Non-pigmented ciliary epithelial cell (primary cell): ENCODE data around the gene PDE7B.
A peak's percentile ranks its signal among the peaks of the same experiment; 100 is the strongest.

Source experiments
- DNase-seq: peaks from one replicate; pipeline ENCODE4 v3.0.0-alpha.2; 2010; ENCODE audit warnings: low read depth

Gene PDE7B

GRCh38 chr6:136150961-136151360, 299.5 kb downstream of the PDE7B start:
- no peak for DNase-seq

GRCh38 chr6:136153707-136154375, 302.3 kb downstream of the PDE7B start:
- no peak for DNase-seq

- no peak for DNase-seq
These were observed 303.7 kb downstream of the PDE7B start for GRCh38 chr6:136155191-136155590.

GRCh38 chr6:136157743-136158142, 306.2 kb downstream of the PDE7B start:
- DNase-seq, result no peak

GRCh38 chr6:136158387-136158821, 306.9 kb downstream of the PDE7B start:
- DNase-seq, result no peak

- no peak for DNase-seq
These were observed 307.5 kb downstream of the PDE7B start for GRCh38 chr6:136158971-136159370.

GRCh38 chr6:136160250-136160649, 308.7 kb downstream of the PDE7B start:
- no peak for DNase-seq

- DNase-seq, result no peak
These were observed 310.4 kb downstream of the PDE7B start for GRCh38 chr6:136161950-136162349.

GRCh38 chr6:136163260-136163659, 311.8 kb downstream of the PDE7B start:
- DNase-seq, result no peak

- DNase-seq, result no peak
These were observed 315.3 kb downstream of the PDE7B start for GRCh38 chr6:136166815-136167214.

GRCh38 chr6:136169394-136170148, 318.1 kb downstream of the PDE7B start:
- DNase-seq, result no peak

- DNase-seq, result no peak
These were observed 319.7 kb downstream of the PDE7B start for GRCh38 chr6:136171231-136171630.

- DNase-seq, result peak; percentile 28
These were observed 322.3 kb downstream of the PDE7B start for GRCh38 chr6:136173519-136174507.

- DNase-seq, result no peak
These were observed 323.0 kb downstream of the PDE7B start for GRCh38 chr6:136174510-136174909.

GRCh38 chr6:136175873-136176272, 324.4 kb downstream of the PDE7B start:
- no peak for DNase-seq

GRCh38 chr6:136178749-136179148, 327.2 kb downstream of the PDE7B start:
- DNase-seq, result no peak

GRCh38 chr6:136180704-136181511, 329.4 kb downstream of the PDE7B start:
- no peak for DNase-seq

GRCh38 chr6:136181512-136181833, 330.0 kb downstream of the PDE7B start:
- no peak for DNase-seq

GRCh38 chr6:136181861-136182260, 330.4 kb downstream of the PDE7B start:
- DNase-seq, result no peak

- DNase-seq, result no peak
These were observed 333.2 kb downstream of the PDE7B start for GRCh38 chr6:136184738-136185137.

GRCh38 chr6:136186363-136186762, 334.9 kb downstream of the PDE7B start:
- no peak for DNase-seq

- no peak for DNase-seq
These were observed 337.0 kb downstream of the PDE7B start for GRCh38 chr6:136188486-136188885.
